GM18505 (cell line): Measurements from ENCODE around the gene AMBP.

Source experiments
- ATAC-seq: cut with Tn5 transposase; IDR thresholded peaks from one replicate; pipeline ENCODE4 v1.9.1; 2021; ENCODE audit not compliant: unreplicated experiment
- POLR2A ChIP-seq: IDR thresholded peaks from 4 replicates; pipeline ENCODE4 v1.6.1; 2011; ENCODE audit warnings: borderline replicate concordance; ENCODE audit not compliant: insufficient read depth, insufficient read length; ENCODE audit errors: extremely low read depth

The AMBP gene

DNA sequence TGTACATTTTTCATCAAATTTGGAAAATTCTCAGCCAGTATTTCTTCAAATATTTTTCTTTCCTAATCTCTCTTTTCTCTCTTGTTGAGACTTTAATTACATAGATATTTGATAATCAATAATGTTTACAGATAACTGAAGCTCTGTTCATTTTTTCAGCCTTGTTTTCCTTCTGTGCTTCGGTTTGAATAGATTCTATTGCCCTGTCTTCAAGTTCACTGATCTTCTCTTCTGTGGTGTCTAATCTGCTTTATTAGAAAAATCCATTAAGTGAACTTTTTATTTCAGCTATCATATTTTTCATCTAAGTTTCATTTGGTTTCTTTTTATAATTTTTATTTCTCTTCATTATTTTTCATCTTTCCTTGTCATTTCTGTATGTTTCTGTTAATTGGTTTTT is 54.1 kb downstream of the AMBP start:
- ATAC-seq = no peak
- TF ChIP-seq POLR2A = no peak

- TF ChIP-seq POLR2A = no peak
- ATAC-seq = no peak
These were observed 56.5 kb downstream of the AMBP start for GRCh38 chr9:114021578-114021977.

DNA sequence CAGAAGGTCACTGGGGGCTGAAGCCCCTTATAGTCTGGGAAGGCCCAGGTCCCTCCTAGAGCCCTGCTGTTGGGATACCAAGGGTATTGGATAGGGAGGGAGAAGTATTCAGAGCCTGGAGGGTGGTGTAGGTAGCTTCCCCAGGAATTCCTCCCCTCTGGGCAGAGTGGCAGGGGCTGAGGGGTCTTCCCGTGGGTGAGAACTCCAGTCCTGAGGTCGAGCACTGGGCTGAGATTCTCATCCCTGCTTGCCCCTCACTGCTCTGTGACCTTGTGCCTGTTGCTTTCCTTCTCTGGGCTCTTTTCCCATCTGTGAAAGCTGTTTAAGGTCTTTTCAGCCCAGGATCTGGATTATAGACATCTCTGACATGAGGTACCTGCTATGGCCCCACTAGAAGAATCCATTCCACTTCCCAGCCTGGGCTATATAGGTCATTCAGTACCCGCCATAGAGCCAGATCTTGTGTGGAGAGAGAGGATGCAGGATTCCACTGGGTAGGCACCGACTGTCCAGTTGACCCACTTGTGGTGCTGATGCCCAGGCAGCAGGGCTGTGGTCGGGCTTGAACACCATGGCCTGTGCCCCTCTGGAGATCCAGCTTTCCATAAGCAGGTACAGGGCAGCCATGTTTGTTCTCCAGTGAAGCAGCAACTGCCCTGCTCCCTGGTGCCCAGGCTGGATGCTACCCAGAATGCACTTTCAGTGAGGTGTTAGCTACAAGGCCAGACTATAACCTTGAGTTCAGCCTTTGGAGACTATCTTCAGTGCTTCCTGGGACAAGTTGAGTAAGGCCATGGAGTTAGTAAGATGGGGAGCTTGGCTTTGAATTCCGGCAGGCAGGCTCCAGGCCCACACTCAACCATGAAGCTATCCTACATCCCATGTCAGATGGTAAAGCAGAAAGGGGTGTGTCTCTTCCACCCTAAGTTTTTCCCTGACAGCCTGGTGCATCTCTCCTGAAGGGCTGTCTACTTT is 60.1 kb downstream of the AMBP start:
- no peak for ATAC-seq
- no peak for TF ChIP-seq POLR2A

DNA sequence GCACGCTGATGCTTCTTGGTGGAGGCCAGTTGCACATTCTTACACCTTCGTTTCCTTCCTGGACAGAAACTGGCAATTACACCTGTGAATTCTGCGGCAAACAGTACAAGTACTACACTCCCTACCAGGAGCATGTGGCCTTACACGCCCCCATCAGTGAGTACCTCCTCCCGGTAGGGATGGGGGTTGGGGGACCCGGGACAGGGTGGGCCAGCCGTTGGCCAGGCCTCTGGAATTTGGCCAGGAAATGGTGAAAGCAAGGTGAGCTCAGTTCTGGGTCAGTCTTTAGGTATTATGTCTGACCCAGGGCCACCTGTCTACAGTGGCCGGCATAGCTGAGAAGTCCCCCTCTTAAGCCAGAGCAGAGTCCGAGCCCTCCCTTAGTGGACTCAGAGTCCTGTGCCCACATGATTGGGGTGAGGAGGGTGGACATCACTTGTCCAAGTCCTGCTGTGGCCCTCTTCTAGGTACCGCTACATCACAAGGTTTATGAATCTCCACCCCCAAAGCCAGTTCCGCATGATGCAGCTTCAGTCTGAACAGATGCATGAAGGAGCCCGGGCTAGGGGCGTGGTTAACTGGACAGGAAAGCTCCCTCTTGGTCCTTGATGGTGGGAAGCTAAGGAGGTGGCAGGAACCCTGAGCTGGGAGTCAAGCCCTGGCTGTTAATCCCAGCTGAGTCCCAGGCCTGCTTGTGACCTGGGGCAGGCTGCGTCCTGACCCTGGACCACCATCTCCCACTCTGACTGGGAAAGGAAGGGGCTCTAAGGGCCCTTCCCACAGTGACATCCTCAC is 61.3 kb downstream of the AMBP start:
- no peak for ATAC-seq
- TF ChIP-seq POLR2A = no peak

GRCh38 chr9:114016101-114016500 is 62.0 kb downstream of the AMBP start:
- no peak for ATAC-seq
- TF ChIP-seq POLR2A = no peak

DNA sequence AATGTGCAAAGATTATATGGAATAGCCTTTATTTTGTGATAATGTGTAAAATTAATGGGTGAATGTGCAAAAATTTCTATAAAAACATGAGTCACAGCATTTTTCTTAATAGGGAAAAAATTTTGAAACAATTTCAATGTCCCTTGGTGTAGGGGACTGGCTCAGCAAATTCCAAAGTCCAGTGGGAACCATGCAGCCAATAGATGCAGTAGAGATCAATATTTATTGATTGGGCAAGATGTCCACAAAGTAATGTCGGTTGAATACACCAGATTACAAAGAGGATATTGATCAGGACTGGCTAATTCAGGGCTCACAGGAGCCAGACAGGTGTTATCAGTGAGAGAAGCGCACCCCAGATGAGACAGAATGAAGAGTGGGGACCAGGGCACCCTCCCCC is 62.5 kb downstream of the AMBP start:
- no peak for TF ChIP-seq POLR2A
- no peak for ATAC-seq

GRCh38 chr9:114014044-114014443 is 64.1 kb downstream of the AMBP start:
- TF ChIP-seq POLR2A = no peak
- ATAC-seq = no peak

DNA sequence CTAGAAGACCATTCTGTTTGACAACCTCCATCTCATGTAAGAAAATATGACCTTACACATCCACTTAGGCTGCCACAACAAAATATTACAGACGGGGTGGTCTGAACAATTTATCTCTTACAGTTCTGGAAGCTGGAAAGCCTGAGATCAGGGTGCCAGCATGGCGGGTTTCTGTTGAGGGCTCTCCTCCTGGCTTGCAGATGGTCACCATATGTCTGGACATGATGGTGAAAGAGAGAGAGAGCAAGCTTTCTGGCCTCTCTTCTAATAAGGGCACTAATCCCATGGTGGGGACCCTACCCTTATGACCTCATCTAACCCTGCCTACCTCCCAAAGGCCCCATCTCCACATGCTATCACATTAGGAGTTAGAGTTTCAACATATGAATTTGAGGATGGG is 66.0 kb downstream of the AMBP start:
- TF ChIP-seq POLR2A = no peak
- no peak for ATAC-seq

DNA sequence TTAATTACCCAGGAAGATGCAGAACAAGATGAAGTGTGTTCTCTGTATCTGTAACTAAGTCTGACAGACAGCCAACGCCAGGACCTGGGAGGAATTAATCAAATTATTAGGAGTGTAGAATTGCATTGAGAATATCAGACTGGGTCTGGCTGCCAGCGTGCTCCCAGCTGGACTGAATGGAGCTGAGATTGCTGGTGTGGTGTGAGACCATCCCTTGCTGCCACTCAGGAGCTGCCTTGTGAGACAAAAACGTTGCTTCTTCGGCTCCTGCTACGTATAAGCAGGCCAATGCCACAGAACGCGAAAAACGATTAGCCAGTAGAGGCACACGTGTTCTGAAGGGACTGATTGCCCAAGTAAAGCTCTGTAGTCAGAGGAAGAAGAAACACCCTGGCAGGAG is 66.8 kb downstream of the AMBP start:
- no peak for TF ChIP-seq POLR2A
- no peak for ATAC-seq
